K562 treated with DMSO at 1 percent for 4 hours (cell line): ENCODE measurements around the gene PDHB. TPM values are rescaled to one million over a fixed set of nuclear protein-coding genes. Genes with fewer than 3 reads are reported as not detected.

Experiments
- total RNA-seq: library from RNA; unstranded; fragments of 300-600 nt; gene quantifications from 2 replicates; pipeline ENCODE4 v1.2.3, GENCODE V29; 2022; ENCODE audit not compliant: insufficient read depth

Gene PDHB
- 40.8 and 42.6 TPM in 2 replicates for total RNA-seq

DNA sequence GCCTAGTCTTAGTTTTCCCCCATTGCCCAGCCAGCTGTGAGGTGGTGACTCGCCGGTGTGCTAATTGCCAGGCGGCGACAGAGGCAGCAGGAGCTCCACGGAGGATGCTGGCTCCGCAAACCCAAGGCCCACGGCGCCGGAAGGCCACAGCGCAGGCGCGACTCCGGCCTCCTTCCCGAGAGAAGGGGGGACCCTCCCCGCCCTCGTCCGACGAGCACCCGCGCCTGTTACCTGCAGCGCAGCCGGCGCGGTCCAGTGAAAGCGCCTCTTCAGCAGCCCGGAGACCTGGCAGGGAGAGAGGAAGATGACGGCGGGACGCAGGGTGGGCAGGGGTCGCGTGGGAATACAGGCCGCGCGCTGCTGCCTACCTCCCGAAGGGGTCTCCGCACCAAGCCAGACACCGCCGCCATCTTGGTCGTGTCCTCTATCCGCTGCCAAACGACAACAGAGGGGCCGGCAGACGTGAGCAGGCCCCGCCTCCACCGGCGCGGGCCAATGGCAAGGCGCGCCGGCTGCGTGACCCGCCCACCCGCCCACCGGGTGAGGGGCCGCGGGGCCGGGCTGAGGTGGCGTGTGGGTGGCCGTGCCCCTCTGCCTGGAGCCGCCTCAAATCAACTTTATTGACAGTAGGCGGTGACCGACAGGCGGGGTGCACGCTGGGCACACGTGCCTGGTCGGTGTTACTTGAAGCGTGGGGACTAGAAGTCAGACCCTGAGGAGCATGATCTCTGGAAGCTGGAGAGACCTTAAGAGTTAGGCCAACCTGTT, at the start of gene PDHB:
PDHB (minus strand) TSS at position 433 of the 768 bp plus-strand sequence; CDS start at position 410, 23 bp downstream.

Other genes with a start within 250 kb of the PDHB start
- gene DNASE1L3, start 222.9 kb downstream of the PDHB start, total RNA-seq = not detected in 2 replicates
- 5.4 and 6.5 TPM in 2 replicates for gene ABHD6, start 196.0 kb downstream of the PDHB start, total RNA-seq
- gene RPP14, start 127.6 kb downstream of the PDHB start, total RNA-seq = 4.6 and 7.3 TPM in 2 replicates
- gene HTD2, start 127.3 kb downstream of the PDHB start, total RNA-seq = 3.3 and 4.0 TPM in 2 replicates
- 12.6 and 14.6 TPM in 2 replicates for gene PXK, start 100.9 kb downstream of the PDHB start, total RNA-seq
- gene KCTD6, start 58.3 kb upstream of the PDHB start, total RNA-seq = 3.1 and 4.7 TPM in 2 replicates
- gene ACOX2, start 103.4 kb upstream of the PDHB start, total RNA-seq = not detected in 2 replicates
- gene FAM107A, start 143.6 kb upstream of the PDHB start, total RNA-seq = not detected in 2 replicates
- not detected in 2 replicates for gene FAM3D, start 232.9 kb upstream of the PDHB start, total RNA-seq